Hematopoietic multipotent progenitor cell treated with erythropoietin and hydrocortisone succinate and interleukin-3 and kit ligand, for 8 days (in vitro differentiated cells): ENCODE results near the gene HFE.
"Not testable (repeated sequence)": the region's sequence is repeated elsewhere in the genome, so short reads cannot be mapped to it uniquely, and the experiment has no call there.

Experiments used
- DNase-seq: peaks from one replicate; pipeline ENCODE4 v3.0.0-alpha.2; 2015

HFE gene

GRCh38 chr6:26115226-26115625, 28.0 kb downstream of the HFE start:
- DNase-seq, result no peak

- DNase-seq, result no peak
These were observed 29.0 kb downstream of the HFE start for GRCh38 chr6:26116267-26116666.

GRCh38 chr6:26118999-26119398, 31.8 kb downstream of the HFE start:
- DNase-seq, result no peak

DNA sequence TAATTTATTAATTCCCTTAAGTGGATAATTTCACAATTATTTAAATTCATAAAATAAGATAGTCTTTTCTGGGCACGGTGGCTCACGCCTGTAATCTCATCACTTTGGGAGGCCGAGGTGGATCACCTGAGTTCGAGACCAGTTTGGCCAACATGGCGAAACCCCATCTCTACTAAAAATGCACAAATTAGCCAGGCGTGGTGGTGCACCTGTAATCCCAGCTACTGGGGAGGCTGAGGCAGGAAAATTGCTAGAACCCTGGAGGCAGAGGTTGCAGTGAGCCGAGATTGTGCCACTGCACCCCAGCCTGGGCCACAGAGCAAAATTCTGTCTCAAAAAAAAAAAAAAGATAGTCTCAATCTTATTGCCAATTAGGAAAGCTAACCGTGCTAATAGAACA, 32.9 kb downstream of the HFE start:
- DNase-seq, result not testable (repeated sequence)

DNA sequence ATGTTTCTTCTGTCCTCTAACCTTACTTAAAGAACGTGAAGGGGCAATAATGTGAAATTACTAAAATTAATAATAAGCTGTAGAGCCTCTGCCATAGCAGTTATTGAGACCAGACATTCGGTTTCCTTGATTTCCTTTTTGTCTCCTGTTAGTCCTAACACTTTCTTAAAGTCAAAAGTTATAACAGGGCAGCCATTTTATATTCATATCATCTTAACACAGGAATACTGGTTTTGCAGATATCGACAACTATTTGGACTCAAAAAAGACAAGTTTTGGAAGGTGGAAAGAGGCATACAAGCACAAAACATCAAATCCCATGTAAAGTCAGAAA, 33.5 kb downstream of the HFE start:
- no peak for DNase-seq

DNA sequence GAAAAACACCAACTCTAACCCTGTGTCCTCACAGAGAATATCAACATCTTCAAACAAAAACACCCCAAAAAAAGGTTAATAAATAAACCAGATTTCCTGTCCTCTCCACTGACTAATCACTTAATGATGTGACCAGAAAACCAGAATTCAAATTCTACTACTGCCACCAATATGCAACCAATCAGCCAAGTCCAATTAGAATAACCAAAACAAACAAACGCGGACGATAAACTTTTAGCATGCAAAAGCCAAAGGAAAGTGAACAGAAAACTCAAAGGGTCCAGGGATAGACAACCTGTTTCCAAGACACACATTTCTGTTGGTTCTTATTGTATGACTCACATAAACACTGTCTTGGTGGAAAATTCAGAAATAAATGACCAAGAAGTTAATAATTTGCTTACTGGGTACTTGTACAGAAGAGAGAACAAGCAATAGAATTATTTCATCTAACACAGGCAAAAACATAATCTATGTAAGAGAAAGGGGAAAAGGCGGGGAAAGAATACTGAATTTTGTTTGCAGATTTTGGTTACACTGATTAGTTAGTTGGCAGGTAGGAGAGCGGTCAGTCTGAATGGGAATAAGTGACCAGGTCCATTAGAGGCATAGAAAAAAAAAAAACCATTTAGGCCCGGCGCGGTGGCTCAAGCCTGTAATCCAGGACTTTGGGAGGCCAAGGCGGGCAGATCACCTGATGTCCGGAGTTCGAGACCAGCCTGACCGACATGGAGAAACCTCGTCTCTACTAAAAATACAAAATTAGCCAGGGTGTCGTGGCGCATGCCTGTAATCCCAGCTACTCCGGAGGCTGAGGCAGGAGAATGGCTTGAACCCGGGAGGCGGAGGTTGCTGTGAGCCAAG, 34.1 kb downstream of the HFE start:
- DNase-seq, result no peak

DNA sequence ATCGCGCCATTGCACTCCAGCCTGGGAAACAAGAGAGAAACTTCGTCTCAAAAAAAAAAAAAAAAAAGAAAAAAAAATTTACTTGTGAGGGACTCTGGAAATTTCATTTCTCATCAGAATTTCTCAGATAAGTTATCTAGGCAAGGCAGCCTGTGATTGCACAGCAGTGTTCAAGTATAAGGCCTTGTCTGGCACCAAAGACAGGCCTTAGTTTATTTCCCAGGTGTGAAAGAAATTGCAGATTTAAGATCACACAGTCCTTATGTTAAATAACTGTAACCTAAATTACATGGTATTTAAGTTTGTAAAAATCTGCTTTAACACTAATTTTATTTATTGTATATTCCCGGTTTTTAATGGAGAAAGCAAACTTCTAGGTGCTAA, 34.8 kb downstream of the HFE start:
- peak; percentile 75 for DNase-seq

- DNase-seq, result no peak
These were observed 35.2 kb downstream of the HFE start for GRCh38 chr6:26122402-26122792.

GRCh38 chr6:26122793-26123674, 35.8 kb downstream of the HFE start:
- DNase-seq, result peak; percentile 100

DNA sequence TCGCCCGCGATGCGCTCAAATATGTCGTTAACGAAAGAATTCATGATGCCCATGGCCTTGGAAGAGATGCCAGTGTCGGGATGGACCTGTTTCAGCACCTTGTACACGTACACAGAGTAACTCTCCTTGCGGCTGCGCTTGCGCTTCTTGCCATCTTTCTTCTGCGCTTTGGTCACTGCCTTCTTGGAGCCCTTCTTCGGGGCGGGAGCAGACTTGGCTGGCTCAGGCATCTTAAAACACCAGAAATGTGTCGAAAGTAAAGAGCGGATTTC, 36.4 kb downstream of the HFE start:
- no peak for DNase-seq

DNA sequence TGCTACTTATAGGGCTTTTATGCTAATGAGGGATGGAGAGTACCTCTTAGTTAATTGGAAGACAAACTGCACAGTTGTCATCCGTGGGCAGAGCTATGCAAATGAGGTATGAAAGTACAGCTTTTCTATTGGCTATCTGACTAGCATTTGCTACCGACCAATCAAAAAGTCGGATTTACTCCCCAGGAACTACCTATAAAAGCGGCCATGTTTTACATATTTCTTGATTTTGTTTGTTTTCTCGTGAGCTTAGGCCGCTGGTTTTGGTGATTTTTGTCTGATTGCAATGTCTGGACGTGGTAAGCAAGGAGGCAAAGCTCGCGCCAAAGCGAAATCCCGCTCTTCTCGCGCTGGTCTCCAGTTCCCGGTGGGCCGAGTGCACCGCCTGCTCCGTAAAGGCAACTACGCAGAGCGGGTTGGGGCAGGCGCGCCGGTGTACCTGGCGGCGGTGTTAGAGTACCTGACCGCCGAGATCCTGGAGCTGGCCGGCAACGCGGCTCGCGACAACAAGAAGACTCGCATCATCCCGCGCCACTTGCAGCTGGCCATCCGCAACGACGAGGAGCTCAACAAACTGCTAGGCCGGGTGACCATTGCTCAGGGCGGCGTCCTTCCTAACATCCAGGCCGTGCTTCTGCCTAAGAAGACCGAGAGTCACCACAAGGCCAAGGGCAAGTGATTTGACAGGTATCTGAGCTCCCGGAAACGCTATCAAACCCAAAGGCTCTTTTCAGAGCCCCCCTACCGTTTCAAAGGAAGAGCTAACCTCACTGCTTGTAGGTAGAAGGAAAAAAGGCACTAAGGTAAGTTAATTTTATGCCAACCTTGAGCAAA, 36.9 kb downstream of the HFE start:
- peak; percentile 100 for DNase-seq

DNA sequence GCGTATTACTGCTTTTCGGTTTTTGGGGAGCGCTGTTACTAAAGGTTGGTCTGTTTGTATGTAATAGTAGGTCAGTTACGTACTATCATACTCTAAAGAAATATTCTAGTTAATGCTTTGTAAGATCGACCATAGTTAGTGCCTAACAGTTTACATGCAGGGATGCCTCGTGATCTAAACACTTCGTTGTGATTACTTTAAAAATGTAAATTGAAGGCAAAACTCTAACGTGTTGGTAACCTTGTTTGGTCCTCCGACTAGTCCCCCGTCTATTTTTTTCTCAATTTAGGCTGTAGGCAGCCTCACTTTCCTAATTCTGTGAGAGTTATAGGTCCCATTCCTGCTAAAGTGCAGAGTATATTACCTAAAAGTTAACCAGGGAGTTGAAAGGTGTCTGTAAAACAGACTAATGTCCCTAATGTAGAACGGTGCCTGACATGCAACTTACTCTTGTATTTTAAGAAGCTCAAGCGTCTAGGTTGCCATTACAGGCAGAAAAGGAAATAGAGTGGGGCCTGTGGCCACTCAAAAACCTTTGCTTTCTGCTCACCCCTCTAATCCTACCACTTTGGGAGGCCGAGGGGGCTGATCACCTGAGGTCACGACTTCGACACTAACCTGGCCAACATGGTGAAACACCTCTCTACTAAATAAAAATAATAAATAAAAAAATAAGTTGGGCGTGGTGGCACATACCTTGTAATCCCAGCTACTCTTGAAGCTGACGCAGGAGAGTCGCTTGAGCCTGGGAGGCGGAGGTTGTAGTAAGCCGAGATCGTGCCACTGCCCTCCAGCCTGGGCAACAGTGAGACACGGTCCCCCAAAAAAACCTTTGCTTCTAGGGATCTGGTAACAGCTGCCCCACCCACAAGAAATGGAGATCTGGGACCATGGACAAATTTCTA, 37.8 kb downstream of the HFE start:
- peak; percentile 74 for DNase-seq

DNA sequence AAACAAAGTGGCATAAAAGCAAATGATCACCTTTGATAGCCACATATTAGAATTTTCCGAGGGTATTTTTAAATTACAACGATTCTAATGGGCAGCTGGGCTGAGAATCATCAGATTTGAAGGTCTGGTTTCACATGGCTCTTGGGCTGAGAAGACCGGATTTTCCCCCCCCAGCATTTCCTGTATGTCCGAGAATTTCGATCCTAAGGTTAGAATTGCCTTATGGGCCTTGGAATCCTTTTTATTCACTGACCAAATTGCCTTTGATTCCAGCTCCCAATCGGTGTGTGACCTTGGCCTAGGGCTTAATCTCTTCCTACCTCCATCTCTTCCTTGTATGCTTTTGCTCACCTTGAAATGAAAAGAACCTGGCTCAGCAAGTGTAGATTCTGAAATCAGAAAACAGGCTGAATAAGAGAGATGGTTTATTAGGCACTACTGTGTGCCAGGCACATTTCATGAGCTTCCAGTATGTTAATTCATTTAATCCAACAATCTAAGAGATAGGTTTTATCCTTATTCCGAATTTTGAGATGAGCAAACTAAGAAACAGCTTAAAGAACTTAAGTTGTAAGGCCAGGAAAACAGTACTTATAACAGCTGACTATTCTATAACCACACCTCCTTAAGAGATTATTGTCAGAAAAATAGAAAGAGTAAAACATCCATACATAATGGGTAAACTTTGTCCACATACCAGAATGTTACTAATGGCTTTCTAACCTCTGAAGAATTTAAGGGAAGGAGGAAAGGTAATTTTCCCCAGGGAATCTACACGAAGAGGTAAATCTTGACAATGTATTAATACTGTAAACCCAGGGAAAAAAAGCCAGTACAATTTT, 39.4 kb downstream of the HFE start:
- peak; percentile 45 for DNase-seq

DNA sequence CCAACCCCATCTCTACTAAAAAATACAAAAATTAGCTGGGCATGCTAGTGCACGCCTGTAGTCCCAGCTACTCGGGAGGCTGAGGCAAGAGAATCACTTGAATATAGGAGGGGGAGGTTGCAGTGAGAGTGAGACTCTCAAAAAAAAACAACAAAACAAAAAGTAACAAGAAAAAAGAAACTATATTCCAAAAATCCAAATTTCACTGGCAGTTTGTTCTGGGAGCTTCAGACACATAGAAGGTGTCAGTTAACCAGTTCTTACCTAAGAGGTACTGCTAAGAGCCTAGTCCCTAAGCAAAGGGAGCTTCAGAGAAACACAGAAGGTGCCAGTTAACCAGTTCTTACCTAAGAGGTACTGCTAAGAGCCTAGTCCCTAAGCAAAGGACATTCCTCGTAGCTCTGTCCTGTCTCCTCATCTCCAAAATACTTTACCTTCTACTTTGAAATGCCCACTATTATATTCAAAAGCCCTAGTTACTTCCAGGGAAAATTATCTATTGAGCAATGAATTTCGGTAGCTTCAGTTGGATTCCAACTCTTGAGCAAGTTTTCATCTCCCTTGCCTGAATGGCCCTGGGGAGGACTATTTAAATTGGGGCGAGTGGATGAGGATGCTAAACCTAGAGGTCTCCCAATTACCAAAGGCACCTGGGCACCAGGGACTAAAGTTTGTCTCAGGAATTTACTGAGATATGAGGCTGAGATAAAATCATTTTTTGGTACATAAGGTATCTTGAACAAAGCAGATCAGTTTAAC, 41.0 kb downstream of the HFE start:
- DNase-seq, result peak; percentile 1

DNA sequence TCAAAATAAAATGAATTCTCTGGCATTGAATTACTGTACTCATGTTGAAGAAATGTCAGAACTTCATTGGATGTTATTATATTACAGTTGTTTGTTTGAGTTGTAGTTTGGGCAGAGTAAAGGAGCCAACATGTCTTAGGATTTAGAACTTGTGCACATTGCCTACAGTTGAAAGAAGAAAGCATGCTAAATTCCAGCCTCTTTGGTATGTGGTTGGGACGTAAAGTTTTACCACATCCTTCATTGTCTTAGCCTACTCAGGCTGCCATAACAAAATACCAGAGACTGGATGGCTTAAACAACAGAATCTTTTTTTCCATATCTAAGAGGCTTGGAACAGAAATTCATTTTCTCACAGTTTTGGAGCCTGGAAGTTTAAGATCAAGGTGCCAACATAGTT, 42.4 kb downstream of the HFE start:
- DNase-seq, result no peak

GRCh38 chr6:26130581-26131249, 43.5 kb downstream of the HFE start:
- no peak for DNase-seq

GRCh38 chr6:26131618-26132017, 44.4 kb downstream of the HFE start:
- DNase-seq, result no peak

GRCh38 chr6:26133730-26134129, 46.5 kb downstream of the HFE start:
- DNase-seq, result no peak

GRCh38 chr6:26136321-26136720, 49.1 kb downstream of the HFE start:
- no peak for DNase-seq
